T1000 (cell line): ENCODE data around the gene RBM34.
"Not testable (repeated sequence)": the region's sequence is repeated elsewhere in the genome, so short reads cannot be mapped to it uniquely, and the experiment has no call there.

Experiments used
- DNase-seq: peaks from one replicate; lab custom pipeline; 2025; ENCODE audit warnings: mixed read lengths; lab: John Stamatoyannopoulos, UW

Gene RBM34, protein sequence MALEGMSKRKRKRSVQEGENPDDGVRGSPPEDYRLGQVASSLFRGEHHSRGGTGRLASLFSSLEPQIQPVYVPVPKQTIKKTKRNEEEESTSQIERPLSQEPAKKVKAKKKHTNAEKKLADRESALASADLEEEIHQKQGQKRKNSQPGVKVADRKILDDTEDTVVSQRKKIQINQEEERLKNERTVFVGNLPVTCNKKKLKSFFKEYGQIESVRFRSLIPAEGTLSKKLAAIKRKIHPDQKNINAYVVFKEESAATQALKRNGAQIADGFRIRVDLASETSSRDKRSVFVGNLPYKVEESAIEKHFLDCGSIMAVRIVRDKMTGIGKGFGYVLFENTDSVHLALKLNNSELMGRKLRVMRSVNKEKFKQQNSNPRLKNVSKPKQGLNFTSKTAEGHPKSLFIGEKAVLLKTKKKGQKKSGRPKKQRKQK

DNA sequence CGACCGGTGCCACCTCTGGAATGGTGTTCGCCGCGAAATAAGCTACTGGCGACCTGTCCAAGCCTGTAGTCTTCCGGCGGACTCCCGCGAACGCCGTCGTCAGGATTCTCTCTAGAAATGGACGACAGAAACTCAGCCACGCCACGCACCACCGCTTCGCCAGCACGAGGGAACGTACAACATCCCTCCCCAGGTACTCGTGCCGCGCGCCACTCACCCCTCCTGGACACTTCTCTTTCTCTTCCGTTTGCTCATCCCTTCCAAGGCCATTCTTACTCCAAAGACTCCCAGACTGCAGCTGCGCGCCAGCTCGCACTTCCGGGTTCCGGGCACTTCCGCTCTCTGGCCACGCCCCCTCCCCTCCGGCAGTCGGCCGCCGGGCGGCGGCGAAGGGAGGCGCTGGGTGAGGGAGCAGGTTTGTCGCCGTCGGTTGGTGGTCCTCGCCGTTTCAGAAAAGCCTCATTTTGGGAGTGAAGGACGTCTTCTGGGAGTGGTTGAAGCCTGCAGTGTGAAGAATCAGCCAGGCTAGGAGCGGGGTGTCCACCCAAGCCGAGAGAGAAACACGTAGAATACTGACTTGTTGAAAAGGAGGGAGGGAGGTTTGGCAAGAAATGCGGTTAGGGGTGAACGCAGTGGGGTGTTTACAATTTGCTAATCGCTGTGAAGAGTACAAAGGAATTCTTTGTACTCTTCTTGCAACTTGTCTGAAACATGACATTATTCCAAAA, at the start of gene RBM34:
Gene RBM34 (minus strand): TSS at position 294 of the 728 bp plus-strand sequence. CDS start 24 bp downstream, at position 270.
- peak; percentile 78 for DNase-seq

DNA sequence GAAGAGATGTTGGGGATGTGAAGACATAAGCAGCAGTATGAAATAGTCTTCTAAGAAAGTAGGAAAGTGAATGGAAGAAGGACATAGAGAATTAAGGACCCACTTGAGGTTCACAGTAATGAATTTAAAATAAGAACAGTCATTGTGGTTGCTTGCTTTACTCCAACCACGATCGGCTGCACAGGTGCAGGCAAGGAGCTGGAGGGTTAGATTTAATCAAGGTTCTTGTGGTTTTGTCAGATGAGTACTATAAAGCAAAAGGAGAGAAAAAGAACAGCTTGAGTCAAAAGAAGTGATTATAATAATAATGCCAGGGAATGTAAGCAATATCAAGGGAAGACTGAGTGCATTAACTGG, 46.1 kb upstream of the RBM34 start:
- DNase-seq, result no peak

DNA sequence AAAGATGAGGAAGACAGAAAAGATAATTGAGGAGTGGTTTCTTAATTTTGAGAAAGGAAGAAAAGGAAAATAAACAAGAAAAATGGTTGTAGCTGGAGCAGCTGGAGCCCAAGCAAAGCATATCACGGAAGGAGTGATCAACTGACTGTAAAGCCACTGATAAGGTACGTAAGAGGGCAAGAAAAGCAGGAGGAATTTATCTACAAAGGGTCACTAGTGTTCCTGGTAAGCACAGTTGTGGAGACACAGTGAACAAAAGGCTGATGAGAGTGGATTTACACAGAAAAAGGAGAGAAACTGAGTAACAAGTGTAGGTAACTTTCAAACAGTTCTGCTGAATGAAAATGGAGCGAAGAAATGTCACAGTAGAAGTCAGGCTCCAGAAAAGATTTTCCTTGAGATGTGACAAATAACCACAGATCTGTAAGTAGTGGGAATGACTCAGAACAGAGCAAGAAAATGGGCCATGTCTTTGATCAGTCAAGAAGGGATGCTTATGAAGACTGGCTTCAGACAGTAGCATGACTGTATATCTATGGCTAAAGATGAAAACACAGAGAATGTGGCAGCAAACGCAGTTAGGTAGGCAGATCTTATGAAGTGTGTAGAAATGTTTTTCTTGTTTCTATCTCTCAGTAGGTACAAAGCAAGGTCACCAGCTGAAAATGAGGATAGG, 45.6 kb upstream of the RBM34 start:
- no peak for DNase-seq

DNA sequence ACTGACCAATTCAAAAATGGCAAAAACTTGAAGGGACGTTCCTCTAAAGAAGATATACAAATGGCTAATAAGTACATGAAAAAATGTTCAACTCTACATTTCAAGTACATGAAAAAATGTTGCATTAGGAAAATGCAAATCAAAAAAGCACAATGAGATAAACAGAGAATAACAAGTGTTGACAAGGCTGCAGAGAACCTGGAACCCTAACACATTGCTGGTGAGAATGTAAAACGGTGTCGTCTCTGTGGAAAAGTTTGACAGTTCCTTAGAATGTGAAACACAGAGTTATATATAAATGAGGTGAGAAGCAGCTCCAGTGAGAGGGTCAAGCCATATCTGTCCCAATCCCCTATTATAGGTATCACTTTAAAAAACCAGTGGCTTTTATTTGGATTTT, 44.6 kb upstream of the RBM34 start:
- no peak for DNase-seq

DNA sequence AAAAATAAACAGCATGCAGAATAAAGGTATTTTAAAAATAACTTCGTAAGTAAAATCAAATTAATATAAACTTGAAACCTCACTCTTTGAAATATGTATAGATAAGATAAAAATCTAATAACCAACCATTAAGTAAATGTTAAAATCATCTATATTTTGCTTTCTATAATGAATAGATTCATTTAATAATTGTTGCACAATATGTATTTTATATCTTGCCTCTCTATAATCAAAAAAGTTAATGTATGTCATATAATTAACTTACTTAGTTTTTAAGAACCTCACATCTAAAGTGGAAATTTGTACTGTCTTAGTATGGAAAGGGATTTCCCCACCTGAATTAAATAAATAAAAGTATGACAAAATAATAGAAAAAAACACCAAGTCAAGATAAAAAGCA, 42.4 kb upstream of the RBM34 start:
- DNase-seq, result no peak

DNA sequence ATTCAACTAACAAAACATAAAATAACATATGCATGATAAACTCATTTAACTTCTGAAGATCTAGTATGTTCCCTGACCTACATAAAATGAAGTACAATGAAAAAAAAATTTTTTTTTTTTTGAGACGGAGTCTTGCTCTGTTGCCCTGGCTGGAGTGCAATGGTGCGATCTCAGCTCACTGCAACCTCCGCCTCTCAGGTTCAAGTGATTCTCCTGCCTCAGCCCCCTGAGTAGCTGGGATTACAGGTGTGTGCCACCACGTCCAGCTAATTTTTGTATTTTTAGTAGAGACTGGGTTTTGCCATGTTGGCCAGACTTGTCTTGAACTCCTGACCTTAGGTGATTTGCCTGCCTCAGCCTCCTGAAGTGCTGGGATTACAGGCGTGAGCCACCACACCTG, 41.4 kb upstream of the RBM34 start:
- not testable (repeated sequence) for DNase-seq

DNA sequence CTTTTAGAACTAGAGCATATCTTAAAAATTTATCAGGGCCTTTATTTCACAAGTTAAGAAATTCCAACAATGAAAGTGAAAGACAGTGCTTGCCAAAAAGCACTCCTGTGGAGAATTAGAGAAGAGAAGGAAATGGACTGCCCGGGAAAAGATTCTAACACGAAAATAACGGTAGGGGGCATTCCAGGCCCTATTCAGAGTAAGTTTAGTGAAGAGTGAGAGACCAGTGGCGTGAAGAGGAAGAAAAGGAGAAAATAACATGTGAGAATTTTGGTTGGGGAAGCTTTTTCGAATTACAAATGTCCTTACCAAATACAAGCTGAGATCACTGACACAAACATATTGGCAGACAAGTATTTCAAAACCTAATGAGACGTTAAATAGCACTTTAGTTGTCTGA, 38.4 kb upstream of the RBM34 start:
- DNase-seq, result no peak

DNA sequence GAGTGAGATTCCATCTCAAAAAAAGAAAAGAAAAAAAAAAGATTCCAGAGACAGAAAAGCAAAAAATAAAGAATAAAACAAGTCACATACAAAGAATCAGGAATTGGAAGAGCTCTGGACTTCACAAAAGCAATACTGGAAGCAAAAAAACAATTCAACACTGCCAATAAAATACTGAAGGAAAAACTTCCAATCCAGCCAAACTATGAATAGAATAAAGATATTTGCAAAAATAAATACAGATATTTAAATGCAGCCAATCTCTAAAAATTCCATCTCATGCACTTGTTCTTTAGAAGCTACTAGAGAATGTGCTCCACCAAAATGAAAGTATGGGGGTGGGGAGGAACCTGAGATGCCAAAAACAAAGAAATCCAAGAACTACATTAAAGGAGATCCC, 29.4 kb upstream of the RBM34 start:
- DNase-seq, result no peak

DNA sequence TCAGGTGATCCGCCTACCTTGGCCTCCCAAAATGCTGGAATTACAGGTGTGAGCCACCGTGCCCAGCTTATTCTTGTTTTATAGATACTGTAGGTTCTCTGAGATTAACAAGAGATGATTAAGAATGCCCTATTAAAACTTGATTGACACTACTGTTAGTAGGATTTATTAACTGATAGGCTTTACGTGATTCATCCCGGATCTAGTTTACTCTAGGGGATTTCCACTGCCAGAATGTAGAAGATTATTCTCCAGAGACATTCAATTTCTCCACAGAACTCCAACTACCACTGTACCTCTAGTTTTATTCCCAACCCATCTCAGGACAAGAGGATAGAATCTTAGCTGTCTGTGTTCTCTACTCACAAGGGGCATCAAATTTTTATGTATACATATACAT, 26.3 kb upstream of the RBM34 start:
- no peak for DNase-seq

DNA sequence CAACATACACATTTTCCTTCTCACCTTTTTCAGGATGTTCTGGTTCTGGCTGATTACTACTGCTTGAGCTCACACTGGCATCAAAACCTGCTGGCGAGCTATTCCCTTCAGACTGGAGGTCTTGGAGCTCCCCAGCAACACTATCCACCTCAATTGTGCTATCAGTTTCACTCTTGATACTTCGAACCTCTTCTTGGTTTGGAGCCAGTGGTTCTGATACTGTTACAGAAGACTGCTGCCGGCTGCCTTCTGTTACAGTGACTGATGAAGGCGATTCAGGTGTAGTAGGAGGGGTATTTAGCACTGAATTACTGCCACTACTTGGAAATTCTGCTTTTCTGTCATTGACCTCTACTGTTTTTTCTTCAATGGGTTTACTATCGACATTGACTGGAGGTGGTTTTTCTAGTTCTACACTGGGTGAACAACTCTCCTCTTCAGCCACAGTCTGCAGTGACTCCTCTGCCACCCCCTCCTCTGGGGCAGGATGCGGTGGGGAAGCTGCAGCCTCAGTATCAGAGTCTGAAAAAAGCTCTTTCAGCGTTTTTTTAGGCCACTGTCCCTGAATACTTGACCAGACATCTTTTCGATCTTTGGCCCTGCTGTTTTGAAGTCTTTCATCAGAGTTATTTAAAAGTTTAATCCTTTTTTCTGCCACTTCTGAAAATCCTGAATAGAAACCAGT, 20.7 kb upstream of the RBM34 start:
- DNase-seq, result no peak

DNA sequence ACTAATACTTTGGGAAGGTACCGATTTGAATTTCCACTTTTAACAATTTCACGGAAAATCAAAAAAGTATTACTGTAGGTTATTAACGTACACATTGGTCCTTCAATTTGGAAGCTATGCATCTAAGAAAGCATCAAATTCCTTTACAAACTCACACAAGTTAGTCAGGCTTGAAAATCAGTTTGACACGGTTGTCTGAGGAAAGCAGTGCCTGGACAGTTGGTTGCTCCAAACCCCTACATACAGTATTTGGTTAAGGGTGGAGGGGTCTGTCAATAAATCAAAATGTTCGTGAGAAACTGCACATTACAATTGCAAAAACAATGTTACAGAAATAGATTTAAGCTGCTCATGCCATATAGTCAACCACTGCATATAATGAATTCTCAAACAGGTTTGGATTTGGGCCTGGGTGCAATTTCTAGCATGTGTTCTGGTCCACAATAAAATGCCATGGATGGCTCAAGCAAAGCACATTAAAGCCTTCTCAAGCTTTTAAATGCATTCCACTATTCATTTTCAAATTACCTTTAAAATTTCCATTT, 19.9 kb upstream of the RBM34 start:
- DNase-seq, result no peak

DNA sequence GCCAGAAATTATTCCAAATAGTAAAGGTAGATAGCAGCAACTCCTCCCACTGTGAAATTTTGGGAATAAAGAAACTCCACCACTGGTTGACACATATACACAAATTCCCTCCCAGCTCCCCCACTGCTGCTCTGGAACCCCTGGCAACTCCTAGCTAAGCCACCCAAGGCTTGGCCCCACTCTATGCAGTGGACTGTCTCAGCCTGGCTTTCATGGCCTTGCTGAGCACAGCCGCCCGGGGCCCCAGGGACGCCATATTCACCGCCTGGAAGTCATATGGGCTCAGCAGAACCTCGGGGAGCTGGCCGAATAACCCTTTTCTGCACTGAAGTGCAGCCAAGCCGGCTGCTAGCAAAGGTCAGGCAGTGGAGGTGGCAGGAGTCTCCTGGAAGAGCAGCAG, 15.4 kb upstream of the RBM34 start:
- DNase-seq, result no peak

DNA sequence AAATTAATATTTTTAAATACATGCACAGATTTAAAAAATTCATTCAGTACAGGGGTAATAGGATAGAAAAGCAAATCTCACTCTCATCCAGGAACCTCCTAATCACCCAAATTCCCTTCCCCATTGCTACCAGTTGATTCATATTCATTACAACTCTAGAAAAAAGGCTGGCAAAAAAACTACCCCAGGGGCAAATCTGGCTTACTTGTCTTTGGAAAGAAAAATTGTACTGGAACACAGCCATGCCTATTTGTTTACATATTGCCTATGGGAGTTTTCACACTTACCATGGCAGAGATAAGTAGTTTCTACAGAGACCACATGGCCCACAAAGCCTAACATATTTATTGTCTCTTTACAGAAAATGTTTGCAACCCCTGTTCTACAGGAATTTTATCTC, 8.9 kb upstream of the RBM34 start:
- DNase-seq, result no peak

DNA sequence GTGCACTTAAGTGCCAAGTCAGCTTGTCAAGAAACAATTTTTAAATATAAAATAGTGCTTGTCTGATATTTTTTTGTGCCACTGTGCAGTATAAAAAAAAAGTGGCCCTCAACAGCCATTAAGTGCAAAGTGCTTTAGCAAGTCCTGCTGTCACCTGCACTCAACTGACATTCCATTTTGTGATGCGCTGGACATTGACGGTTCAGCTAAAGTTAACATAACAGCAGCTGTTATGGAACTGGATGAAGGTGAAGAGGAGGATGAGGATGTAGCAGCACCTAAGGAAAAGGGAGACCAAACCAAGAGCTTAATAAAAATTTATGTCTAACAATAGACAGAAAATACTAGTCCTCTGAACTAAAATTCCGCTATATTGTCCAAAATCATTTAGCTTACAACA, 7.3 kb upstream of the RBM34 start:
- DNase-seq, result no peak

DNA sequence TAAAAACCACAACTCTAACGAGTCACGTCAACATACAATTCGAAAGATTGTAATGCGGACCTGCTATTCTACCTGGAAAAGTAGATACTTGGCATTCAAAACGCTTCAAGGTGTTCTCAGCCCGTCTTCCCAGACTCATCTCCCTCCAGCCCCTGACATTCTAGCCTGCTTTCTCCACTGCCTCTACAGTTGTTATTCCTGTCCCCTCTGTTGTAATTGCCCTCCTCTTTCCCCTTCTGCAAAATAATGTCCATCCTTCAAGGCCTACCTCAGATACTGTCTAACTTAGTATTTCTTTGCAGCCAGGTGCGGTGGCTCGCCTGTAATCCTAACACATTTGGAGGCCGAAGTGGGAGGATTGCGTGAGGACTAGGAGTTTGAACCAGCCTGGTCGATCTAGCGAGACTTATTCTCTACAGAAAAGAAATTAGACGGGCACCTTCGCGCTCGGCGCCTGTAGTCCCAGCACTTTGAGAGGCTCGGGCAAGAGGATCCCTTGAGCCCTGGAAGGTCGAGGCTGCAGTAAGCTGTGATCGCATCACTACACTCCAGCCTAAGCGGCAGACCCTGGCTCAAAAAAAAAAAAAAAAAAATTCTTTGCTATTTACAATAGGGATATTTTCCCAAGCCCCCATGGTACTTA, 756 bp upstream of the RBM34 start:
- no peak for DNase-seq

DNA sequence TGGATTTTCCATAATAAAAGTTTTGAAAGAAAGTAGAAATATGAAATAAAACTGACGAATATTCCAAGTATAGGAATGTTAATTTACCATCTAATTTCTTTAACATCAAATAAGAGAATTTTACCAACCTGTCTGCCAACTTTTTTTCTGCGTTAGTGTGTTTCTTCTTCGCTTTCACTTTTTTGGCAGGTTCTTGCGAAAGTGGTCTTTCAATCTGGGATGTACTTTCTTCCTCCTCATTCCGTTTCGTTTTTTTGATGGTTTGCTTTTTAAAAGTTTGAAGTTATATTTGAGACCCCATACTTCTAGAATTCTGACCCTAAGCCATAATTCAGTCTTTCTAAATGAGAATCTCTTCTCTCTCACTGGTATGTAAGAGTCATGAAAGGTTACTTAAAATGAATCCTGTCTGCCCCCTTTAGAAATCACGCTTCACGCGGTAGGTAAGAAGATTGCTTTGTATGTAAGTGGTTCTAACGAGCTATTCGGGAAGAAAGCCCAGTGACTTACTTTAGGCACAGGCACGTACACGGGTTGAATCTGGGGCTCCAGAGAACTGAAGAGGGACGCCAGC, 580 bp downstream of the RBM34 start:
- no peak for DNase-seq

DNA sequence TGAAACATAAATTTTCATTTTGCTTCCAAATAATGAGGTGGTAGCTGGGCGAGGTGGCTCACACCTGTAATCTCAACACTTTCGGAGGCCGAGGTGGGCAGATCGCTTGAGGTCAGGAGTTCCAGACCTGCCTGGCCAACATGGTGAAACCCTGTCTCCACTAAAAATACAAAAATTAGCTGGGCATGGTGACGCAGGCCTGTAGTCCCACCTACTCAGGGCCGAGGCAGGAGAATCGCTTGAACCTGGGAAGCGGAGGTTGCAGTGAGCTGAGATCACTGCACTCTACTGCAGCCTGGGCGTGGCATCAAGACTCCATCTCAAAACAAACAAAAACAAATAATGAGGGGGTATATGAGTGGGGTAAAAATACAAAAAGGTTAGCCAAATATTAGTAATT, 1.1 kb downstream of the RBM34 start:
- not testable (repeated sequence) for DNase-seq

DNA sequence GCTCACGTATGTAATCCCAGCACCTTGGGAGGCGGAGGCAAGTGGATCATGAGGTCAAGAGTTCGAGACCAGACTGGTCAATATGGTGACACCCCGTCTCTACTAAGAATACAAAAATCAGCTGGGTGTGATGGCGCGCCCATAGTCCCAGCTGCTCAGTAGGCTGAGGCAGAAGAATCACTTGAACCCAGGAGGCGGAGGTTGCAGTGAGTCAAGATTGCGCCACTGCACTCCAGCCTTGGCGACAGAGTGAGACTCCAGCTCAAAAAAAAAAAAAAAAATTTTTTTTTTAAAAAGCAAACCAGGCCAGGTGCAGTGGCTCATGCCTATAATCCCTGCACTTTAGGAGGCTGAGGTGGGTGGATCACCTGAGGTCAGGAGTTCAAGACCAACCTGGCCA, 1.8 kb downstream of the RBM34 start:
- DNase-seq, result not testable (repeated sequence)

DNA sequence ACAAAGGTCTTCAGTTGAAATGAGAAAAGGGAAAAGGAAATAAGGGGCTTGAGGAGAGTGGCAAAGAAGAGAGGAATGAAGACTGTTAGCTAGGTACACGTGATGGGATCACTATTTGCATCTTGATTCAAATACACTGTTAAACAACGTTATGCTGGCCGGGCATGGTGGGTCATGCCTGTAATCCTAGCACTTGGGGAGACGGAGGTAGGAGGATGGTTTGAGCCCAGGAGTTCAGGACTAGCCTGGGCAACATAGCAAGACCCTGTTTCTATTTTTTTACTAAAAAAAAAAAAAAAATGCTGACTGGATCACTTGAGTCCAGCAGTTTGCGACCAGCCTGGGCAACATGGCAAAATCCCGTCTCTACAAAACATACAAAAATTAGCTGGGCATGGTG, 2.4 kb downstream of the RBM34 start:
- DNase-seq, result no peak

DNA sequence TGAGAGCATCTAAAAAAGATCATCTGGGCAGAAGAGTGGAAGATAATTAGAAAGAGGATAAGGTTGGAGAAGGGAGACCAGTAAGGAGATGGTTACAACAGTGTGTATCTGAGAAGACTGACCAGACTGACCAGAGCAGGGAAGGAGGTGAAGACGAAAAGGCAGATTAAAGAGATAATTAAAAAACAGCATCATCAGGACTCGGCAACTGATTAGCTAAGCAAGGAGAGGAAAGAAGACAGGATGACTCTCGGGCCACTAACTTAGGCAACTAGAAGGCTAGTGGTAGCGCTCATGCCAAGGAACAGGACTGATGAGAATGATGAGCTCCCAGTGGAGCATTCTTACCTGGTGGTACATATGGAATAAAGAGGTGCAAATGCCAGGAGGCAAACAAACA, 3.9 kb downstream of the RBM34 start:
- DNase-seq, result no peak

DNA sequence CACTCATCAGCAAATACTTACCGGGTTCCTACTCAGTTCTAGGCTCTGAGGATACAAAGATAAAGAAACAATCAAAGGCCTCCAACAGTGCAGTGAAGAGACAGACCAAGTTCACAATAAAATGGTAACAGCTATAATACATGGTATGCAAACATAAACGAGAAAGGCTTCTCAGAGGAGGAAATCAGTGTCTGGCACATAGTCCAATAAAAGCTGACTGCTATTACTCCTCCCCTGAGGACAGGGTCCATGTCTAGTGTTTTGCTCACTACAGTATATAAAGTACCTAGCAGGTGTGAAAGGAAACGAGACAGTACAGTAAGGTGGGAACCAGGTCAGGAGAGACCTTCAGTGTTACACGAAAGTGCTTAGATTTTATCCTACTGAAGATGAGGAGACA, 4.3 kb downstream of the RBM34 start:
- DNase-seq, result no peak
